CD4-positive, CD25-positive, alpha-beta regulatory T cell (primary cell): Measurements from ENCODE around the gene SULT1E1. TPM values are rescaled to one million over a fixed set of nuclear protein-coding genes. Genes with fewer than 3 reads are reported as not detected.

Experiments
- ATAC-seq, 2 donors: fragments of 150-1000 bp; cut with Tn5 transposase; one replicate each; pipeline ENCODE4 v1.10.0; 2021; ENCODE audit warnings: low read depth in 2 of 2, moderate number of reproducible peaks in 2 of 2, moderate library complexity in 1 of 2
- DNase-seq, 3 donors: peaks; one replicate each; pipeline versions ENCODE4 v3.0.0 to v3.0.0-alpha.2; 2012 to 2022; ENCODE audit warnings: mixed read lengths in 1 of 3
- H3K27ac ChIP-seq: one replicate; pipeline ENCODE4 v1.7.0; 2013; ENCODE audit warnings: mild to moderate bottlenecking, low read length; ENCODE audit not compliant: insufficient read depth, poor library complexity, severe bottlenecking
- H3K27me3 ChIP-seq: one replicate; pipeline ENCODE4 v1.7.0; 2013; ENCODE audit warnings: low read length; ENCODE audit not compliant: control insufficient read depth, insufficient read depth
- H3K36me3 ChIP-seq: one replicate; pipeline ENCODE4 v1.7.0; 2013; ENCODE audit warnings: mild to moderate bottlenecking, low read length, moderate library complexity; ENCODE audit not compliant: control insufficient read depth, insufficient read depth
- H3K4me1 ChIP-seq: 2 replicates; pipeline ENCODE4 v1.7.0; 2013; ENCODE audit warnings: mild to moderate bottlenecking, low read length; ENCODE audit not compliant: insufficient read depth, control insufficient read depth, poor library complexity, severe bottlenecking
- H3K4me3 ChIP-seq: one replicate; pipeline ENCODE4 v1.7.0; 2013; ENCODE audit warnings: low read depth, mild to moderate bottlenecking, low read length, moderate library complexity
- H3K9me3 ChIP-seq, 2 experiments: 1 replicate in 1 of 2; 2 replicates in 1 of 2; pipeline ENCODE4 v1.7.0; 2013; ENCODE audit warnings: low read length in 2 of 2, mild to moderate bottlenecking in 1 of 2, moderate library complexity in 1 of 2; ENCODE audit not compliant: control insufficient read depth in 2 of 2
- H3K27ac Mint-ChIP-seq, 3 donors: one replicate each; pipeline ENCODE4 v1.8.0; 2020 to 2022; ENCODE audit warnings: mild to moderate bottlenecking in 3 of 3, mixed read lengths in 3 of 3, moderate library complexity in 2 of 3
- H3K27me3 Mint-ChIP-seq: one replicate; pipeline ENCODE4 v1.8.0; 2022; ENCODE audit warnings: mild to moderate bottlenecking, mixed read lengths
- H3K36me3 Mint-ChIP-seq: one replicate; pipeline ENCODE4 v1.8.0; 2020; ENCODE audit warnings: mixed read lengths
- H3K4me1 Mint-ChIP-seq, 4 donors: one replicate each; pipeline ENCODE4 v1.8.0; 2020 to 2022; ENCODE audit warnings: mixed read lengths in 4 of 4, mild to moderate bottlenecking in 1 of 4
- H3K4me3 Mint-ChIP-seq, 4 donors: one replicate each; pipeline ENCODE4 v1.8.0; 2020 to 2022; ENCODE audit warnings: mild to moderate bottlenecking in 4 of 4, mixed read lengths in 4 of 4, moderate library complexity in 3 of 4
- H3K9me3 Mint-ChIP-seq, 7 donors: one replicate each; pipeline ENCODE4 v1.8.0; 2020 to 2022; ENCODE audit warnings: mixed read lengths in 7 of 7, mild to moderate bottlenecking in 3 of 7, moderate library complexity in 2 of 7
- polyA plus RNA-seq, 4 donors: library from polyadenylated mRNA; unstranded; fragments of 300-500 nt; fragmentation: Illumina TruSeq; gene quantifications; one replicate each; pipeline ENCODE4 v1.2.3, GENCODE V29; 2021
- total RNA-seq: library from RNA; stranded (reverse); gene quantifications from one replicate; pipeline ENCODE4 v1.2.3, GENCODE V29; 2022

SULT1E1 gene
- total and polyA plus RNA-seq, 5 donors from 2014 or later, result not detected

DNA sequence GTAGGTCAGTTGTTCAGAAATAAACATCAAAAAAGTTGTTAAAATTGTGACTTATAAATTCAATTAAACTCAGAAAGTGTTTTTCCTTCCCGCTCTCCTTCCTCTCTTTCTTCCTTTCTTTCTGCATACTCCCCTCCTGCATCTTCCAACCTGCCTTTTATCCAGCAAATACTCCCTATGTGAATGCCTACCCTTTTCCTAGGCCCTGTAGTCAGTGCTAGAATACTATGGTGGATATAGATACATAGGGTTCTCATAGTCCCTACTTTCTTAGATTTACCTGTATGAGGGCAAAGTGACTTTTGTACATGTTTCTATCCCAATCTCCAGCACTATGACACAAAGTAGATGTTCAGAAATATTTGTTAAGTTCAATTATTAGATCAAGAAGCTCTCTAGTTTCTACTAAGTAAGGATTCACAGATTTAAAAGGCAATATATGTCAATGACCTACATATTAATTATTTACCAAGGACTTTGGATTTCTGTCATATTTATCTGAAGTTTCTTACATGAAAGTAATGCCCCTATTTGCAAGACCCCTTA lies 732 bp downstream of the SULT1E1 start:
- Histone ChIP-seq H3K4me3 (no peak overlapping the region), H3K27ac (no peak overlapping the region), H3K27me3 (no peaks in the 10 kb centered on the region), H3K36me3 (no peaks in the 10 kb centered on the region), H3K4me1 (no peaks in the 10 kb centered on the region), H3K9me3 (no peaks in the 10 kb centered on the region)
- DNase-seq (no peak), ATAC-seq (no peak)
- Mint-ChIP-seq H3K4me3 (no peak overlapping the region), H3K27me3 (no peaks in the 10 kb centered on the region), H3K4me1 (no peaks in the 10 kb centered on the region), H3K27ac (no peak overlapping the region), H3K9me3 (peaks cover 0 to 2% (median 0%) of the 10 kb centered on the region in 7 donors), H3K36me3 (no peaks in the 10 kb centered on the region)

GRCh38 chr4:69858690-69859089 lies 1.3 kb downstream of the SULT1E1 start:
- Histone ChIP-seq H3K9me3 (no peaks in the 10 kb centered on the region), H3K36me3 (no peaks in the 10 kb centered on the region), H3K4me1 (no peaks in the 10 kb centered on the region), H3K27me3 (no peaks in the 10 kb centered on the region), H3K4me3 (no peak overlapping the region), H3K27ac (no peak overlapping the region)
- no peaks in the 10 kb centered on the region for H3K36me3 Mint-ChIP-seq
- no peaks in the 10 kb centered on the region for H3K27me3 Mint-ChIP-seq
- H3K4me1 Mint-ChIP-seq, result no peaks in the 10 kb centered on the region
- peaks cover 0 to 2% (median 0%) of the 10 kb centered on the region in 7 donors for H3K9me3 Mint-ChIP-seq
- no peak overlapping the region for H3K4me3 Mint-ChIP-seq
- ATAC-seq (no peak), DNase-seq (no peak)
- H3K27ac Mint-ChIP-seq, result no peak overlapping the region

DNA sequence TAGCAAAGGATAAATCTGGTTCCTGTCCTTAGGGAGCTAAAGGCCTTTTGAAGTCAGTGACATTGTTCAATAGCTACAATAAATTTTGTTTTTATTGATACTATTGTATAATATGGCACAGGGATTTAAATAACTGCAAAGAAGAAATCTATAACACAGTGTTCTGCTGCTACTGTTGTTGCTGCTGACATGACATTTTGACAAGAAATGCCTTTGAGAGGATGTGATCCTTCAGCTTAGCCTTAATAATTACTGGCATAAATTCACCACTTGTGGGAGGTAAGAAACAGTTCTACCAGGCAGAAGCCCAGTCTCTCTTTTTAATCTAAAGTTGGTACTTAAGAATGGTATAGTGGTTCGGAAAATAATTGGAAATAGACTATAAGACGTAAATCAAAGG lies 4.1 kb downstream of the SULT1E1 start:
- peaks cover 0 to 5% (median 0%) of the 10 kb centered on the region in 7 donors for H3K9me3 Mint-ChIP-seq
- H3K4me3 ChIP-seq, result no peak overlapping the region
- no peaks in the 10 kb centered on the region for H3K9me3 ChIP-seq
- no peak overlapping the region for H3K4me3 Mint-ChIP-seq
- no peak for DNase-seq
- no peaks in the 10 kb centered on the region for H3K36me3 ChIP-seq
- H3K27me3 ChIP-seq, result no peaks in the 10 kb centered on the region
- H3K36me3 Mint-ChIP-seq, result no peaks in the 10 kb centered on the region
- H3K4me1 ChIP-seq, result no peaks in the 10 kb centered on the region
- no peaks in the 10 kb centered on the region for H3K27me3 Mint-ChIP-seq
- no peak overlapping the region for H3K27ac ChIP-seq
- no peaks in the 10 kb centered on the region for H3K4me1 Mint-ChIP-seq
- no peak for ATAC-seq
- H3K27ac Mint-ChIP-seq, result no peak overlapping the region

DNA sequence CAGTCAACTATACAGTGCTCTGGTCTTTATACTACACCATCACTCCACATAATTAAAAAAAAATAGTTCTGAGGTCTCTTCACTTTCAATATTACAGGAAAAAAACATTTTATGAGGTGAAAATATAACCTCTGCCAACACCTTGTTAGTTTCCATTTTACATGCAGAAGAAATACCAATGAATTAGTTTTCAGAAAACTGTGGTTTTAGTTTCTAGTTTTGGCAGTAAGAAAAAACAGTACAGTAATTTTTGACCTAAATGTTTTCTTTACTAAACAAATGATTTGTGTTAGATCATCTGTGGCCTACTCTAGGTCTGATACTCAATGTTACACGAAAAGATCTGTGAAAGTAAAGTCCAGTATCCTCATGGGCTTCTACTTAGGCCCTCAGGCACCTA lies 10.0 kb downstream of the SULT1E1 start:
- DNase-seq (no peak), ATAC-seq (no peak)
- Mint-ChIP-seq H3K27ac (no peak overlapping the region), H3K4me3 (no peak overlapping the region), H3K27me3 (no peaks in the 10 kb centered on the region), H3K4me1 (no peaks in the 10 kb centered on the region), H3K9me3 (peaks cover 0 to 3% (median 0%) of the 10 kb centered on the region in 7 donors), H3K36me3 (no peaks in the 10 kb centered on the region)
- Histone ChIP-seq H3K27me3 (no peaks in the 10 kb centered on the region), H3K36me3 (no peaks in the 10 kb centered on the region), H3K27ac (no peak overlapping the region), H3K9me3 (no peaks in the 10 kb centered on the region), H3K4me3 (no peak overlapping the region), H3K4me1 (no peaks in the 10 kb centered on the region)

DNA sequence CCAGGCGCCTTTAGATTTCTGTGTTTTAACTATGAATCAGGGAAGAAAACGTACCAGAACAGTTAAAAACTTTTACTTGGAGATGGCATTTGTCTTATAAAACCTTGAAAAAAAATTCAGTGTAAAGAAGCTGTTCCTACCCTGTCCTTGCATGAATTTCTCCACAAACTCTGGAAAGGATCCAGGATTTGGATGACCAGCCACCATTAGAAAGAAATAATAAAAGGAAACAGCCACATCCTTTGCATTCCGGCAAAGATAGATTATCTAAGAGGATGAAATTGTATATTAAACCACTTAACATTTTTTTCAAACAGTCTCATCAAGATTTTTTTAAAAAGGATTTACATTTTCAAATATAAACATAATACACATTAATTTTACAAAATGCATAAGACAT lies 10.6 kb downstream of the SULT1E1 start:
- Mint-ChIP-seq H3K36me3 (no peaks in the 10 kb centered on the region), H3K27ac (no peak overlapping the region), H3K27me3 (no peaks in the 10 kb centered on the region), H3K4me3 (no peak overlapping the region), H3K9me3 (peaks cover 0 to 3% (median 0%) of the 10 kb centered on the region in 7 donors), H3K4me1 (no peaks in the 10 kb centered on the region)
- H3K9me3 ChIP-seq, result no peaks in the 10 kb centered on the region
- ATAC-seq (no peak), DNase-seq (no peak)
- H3K27ac ChIP-seq, result no peak overlapping the region
- H3K27me3 ChIP-seq, result no peaks in the 10 kb centered on the region
- no peak overlapping the region for H3K4me3 ChIP-seq
- no peaks in the 10 kb centered on the region for H3K36me3 ChIP-seq
- no peaks in the 10 kb centered on the region for H3K4me1 ChIP-seq

GRCh38 chr4:69848028-69848427 lies 11.9 kb downstream of the SULT1E1 start:
- Histone ChIP-seq H3K4me3 (no peak overlapping the region), H3K27me3 (no peaks in the 10 kb centered on the region), H3K27ac (no peak overlapping the region), H3K9me3 (no peaks in the 10 kb centered on the region), H3K4me1 (no peaks in the 10 kb centered on the region), H3K36me3 (no peaks in the 10 kb centered on the region)
- no peaks in the 10 kb centered on the region for H3K27me3 Mint-ChIP-seq
- ATAC-seq (no peak), DNase-seq (no peak)
- no peak overlapping the region for H3K27ac Mint-ChIP-seq
- peaks cover 0 to 9% (median 0%) of the 10 kb centered on the region in 4 donors for H3K4me1 Mint-ChIP-seq
- no peaks in the 10 kb centered on the region for H3K36me3 Mint-ChIP-seq
- no peak overlapping the region for H3K4me3 Mint-ChIP-seq
- H3K9me3 Mint-ChIP-seq, result peaks cover 0 to 3% (median 0%) of the 10 kb centered on the region in 7 donors

- no peaks in the 10 kb centered on the region for H3K27me3 ChIP-seq
- ATAC-seq, result no peak
- no peaks in the 10 kb centered on the region for H3K36me3 ChIP-seq
- Mint-ChIP-seq H3K27me3 (no peaks in the 10 kb centered on the region), H3K9me3 (no peaks in the 10 kb centered on the region), H3K36me3 (no peaks in the 10 kb centered on the region), H3K4me1 (peaks cover 0 to 9% (median 0%) of the 10 kb centered on the region in 4 donors), H3K27ac (no peak overlapping the region), H3K4me3 (no peak overlapping the region)
- no peaks in the 10 kb centered on the region for H3K9me3 ChIP-seq
- no peak for DNase-seq
- no peak overlapping the region for H3K27ac ChIP-seq
- no peaks in the 10 kb centered on the region for H3K4me1 ChIP-seq
- H3K4me3 ChIP-seq, result no peak overlapping the region
Observed at GRCh38 chr4:69843932-69844331, 16.0 kb downstream of the SULT1E1 start.

GRCh38 chr4:69843301-69843700 lies 16.6 kb downstream of the SULT1E1 start:
- no peaks in the 10 kb centered on the region for H3K27me3 Mint-ChIP-seq
- H3K36me3 Mint-ChIP-seq, result no peaks in the 10 kb centered on the region
- no peak overlapping the region for H3K27ac Mint-ChIP-seq
- Histone ChIP-seq H3K4me3 (no peak overlapping the region), H3K4me1 (no peaks in the 10 kb centered on the region), H3K27ac (no peak overlapping the region), H3K27me3 (no peaks in the 10 kb centered on the region), H3K36me3 (no peaks in the 10 kb centered on the region), H3K9me3 (no peaks in the 10 kb centered on the region)
- no peak overlapping the region for H3K4me3 Mint-ChIP-seq
- peaks cover 0 to 9% (median 0%) of the 10 kb centered on the region in 4 donors for H3K4me1 Mint-ChIP-seq
- ATAC-seq, result no peak
- DNase-seq, result no peak
- H3K9me3 Mint-ChIP-seq, result no peaks in the 10 kb centered on the region
